ENCODE measurements around the gene TCF7L1.

TCF7L1 gene

DNA sequence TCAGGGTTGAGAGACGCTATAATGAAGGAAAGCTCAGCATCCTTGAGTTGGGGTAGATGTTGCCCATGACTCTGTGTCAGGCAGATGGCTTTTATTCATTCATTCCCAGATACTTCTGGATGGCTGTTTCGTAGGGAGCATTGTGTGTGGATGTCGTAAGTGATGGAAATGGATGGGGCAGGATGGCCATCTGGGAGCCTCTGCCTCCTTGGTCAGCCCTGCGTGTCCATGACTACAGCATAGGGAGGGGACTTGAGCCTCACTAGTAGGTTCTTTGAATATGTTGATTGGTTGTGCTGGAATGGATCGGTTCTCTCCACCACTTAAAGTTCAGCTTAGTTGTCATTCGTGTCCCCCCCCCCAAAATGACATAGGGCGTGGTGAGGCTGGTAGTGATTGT is 149.7 kb downstream of the TCF7L1 start:
- intact Hi-C loops (cut with DNase I; ENCODE audit: low total_unique reads): loop anchor here (1.0 kb wide), 1 partner anchor 150 kb away; the partner anchor contains the start of gene TCF7L1
- Histone ChIP-seq H3K4me3 (no peak overlapping the region), H3K4me1 (peaks cover 0 to 17% (median 12%) of the 10 kb centered on the region in 4 donors), H3K27me3 (no peaks in the 10 kb centered on the region), H3K27ac (no peak overlapping the region), H3K36me3 (peaks cover 0 to 29% (median 14%) of the 10 kb centered on the region in 3 donors), H3K9me3 (no peaks in the 10 kb centered on the region)
- TF ChIP-seq, protein P1, sequence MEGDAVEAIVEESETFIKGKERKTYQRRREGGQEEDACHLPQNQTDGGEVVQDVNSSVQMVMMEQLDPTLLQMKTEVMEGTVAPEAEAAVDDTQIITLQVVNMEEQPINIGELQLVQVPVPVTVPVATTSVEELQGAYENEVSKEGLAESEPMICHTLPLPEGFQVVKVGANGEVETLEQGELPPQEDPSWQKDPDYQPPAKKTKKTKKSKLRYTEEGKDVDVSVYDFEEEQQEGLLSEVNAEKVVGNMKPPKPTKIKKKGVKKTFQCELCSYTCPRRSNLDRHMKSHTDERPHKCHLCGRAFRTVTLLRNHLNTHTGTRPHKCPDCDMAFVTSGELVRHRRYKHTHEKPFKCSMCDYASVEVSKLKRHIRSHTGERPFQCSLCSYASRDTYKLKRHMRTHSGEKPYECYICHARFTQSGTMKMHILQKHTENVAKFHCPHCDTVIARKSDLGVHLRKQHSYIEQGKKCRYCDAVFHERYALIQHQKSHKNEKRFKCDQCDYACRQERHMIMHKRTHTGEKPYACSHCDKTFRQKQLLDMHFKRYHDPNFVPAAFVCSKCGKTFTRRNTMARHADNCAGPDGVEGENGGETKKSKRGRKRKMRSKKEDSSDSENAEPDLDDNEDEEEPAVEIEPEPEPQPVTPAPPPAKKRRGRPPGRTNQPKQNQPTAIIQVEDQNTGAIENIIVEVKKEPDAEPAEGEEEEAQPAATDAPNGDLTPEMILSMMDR (IDR thresholded peaks at IDR 0.05): no peak
- DNase-seq: no peak

DNA sequence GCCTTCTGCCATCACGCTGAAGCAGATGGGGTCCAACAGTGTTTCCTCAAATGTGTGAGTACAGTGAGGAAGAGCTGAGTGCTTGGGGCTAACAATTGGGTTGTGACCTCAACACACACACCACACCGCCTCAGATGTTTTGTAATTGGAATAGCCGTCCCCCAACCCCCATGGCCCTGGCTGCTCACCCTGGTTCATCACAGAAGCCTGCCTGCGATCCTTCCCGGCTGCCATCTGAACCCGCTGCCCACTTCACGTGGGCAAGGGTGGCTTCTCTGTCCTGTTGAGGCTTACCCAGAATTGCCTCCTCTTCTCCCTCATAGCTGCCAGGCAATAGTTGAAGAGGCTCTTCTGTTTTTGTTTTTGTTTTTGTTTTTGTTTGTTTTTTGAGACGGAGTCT is 150.4 kb downstream of the TCF7L1 start:
- intact Hi-C loops (cut with DNase I; ENCODE audit: low total_unique reads): loop anchor here (1.0 kb wide), 1 partner anchor 150 kb away; the partner anchor contains the start of gene TCF7L1
- Histone ChIP-seq H3K27ac (no peak overlapping the region), H3K4me3 (no peak overlapping the region), H3K36me3 (peaks cover 0 to 36% (median 14%) of the 10 kb centered on the region in 3 donors), H3K4me1 (peaks cover 0 to 10% (median 5%) of the 10 kb centered on the region in 4 donors), H3K27me3 (no peaks in the 10 kb centered on the region), H3K9me3 (no peaks in the 10 kb centered on the region)
- DNase-seq: no peak
- TF ChIP-seq, protein P1 (IDR thresholded peaks at IDR 0.05): no peak

DNA sequence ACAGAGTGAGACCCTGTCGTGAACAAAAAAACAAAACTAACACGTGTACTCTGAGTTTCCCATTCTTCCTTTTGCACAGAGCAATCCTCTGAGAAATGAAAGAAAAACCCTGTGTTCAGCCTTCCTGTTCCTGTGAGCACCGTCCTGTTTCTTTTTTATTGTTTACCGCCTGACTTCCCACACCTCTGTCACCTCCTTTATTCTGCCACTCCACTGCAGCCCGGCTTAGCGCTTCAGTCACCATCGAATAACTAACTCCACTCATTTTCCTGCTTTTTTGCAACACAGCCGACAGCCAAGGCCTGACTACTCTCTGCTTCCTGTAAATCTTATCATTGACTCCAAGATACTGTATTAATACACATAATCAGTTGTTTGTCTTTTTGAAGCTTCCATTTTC is 153.7 kb downstream of the TCF7L1 start:
- Histone ChIP-seq H3K36me3 (peaks cover 0 to 39% (median 14%) of the 10 kb centered on the region in 3 donors), H3K4me3 (no peak overlapping the region), H3K4me1 (peaks cover 0 to 6% (median 0%) of the 10 kb centered on the region in 4 donors), H3K9me3 (no peaks in the 10 kb centered on the region), H3K27me3 (no peaks in the 10 kb centered on the region), H3K27ac (no peak overlapping the region)
- no peak for DNase-seq
- TF ChIP-seq, protein P1 (IDR thresholded peaks at IDR 0.05): no peak
- intact Hi-C loops (cut with DNase I; ENCODE audit: low total_unique reads): no loop called here

DNA sequence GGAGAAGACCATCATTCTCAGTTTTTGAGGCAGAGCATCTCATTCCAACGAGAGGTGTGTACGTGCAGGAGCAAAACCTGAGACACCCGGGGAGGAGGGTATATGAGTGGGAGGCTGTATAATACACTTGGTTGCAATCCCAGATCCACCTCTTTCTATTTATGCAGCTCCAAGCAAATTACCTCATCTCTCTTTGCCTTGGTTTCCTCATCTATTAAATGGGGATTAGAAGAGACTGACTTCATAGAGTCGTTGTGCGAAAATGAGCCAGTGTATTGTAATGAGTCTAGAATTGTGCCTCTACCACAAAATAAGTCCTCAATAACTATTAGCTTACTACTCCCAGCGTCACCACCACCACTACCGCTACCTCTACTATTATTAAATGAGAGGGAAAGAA is 154.5 kb downstream of the TCF7L1 start:
- no peaks in the 10 kb centered on the region for H3K9me3 ChIP-seq
- H3K27ac ChIP-seq: no peak overlapping the region
- peaks cover 0 to 6% (median 0%) of the 10 kb centered on the region in 4 donors for H3K4me1 ChIP-seq
- H3K36me3 ChIP-seq: peaks cover 0 to 41% (median 14%) of the 10 kb centered on the region in 3 donors
- no peak overlapping the region for H3K4me3 ChIP-seq
- TF ChIP-seq, protein P1 (IDR thresholded peaks at IDR 0.05): no peak
- DNase-seq: no peak
- intact Hi-C loops (cut with DNase I; ENCODE audit: low total_unique reads): no loop called here
- H3K27me3 ChIP-seq: no peaks in the 10 kb centered on the region

DNA sequence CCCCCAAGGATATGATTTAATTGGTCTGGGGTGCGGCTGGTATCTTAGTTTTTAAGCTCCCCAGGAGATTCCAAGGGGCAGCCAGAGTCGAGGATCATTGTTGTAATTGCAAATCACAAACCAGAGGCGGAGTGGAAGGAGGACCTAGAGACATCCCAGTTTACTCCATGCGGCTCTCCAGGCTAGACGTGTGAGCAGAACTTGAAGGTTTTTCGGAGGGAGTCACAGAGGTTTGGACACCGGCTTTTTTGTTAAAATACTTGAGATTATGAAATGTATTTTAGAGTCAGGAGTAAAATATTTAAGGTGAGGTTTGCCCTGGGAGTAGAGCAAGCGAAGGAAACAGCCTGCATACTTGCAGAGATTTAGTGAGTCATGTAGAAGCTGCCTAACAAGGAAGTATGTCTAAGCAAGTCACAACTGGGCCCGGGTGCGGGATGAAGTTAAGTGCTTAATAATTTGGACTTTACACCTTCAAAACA is 155.1 kb downstream of the TCF7L1 start:
- no peak overlapping the region for H3K4me3 ChIP-seq
- H3K27me3 ChIP-seq: no peaks in the 10 kb centered on the region
- no peak for DNase-seq
- H3K27ac ChIP-seq: no peak overlapping the region
- no peaks in the 10 kb centered on the region for H3K9me3 ChIP-seq
- intact Hi-C loops (cut with DNase I; ENCODE audit: low total_unique reads): no loop called here
- peaks cover 0 to 46% (median 14%) of the 10 kb centered on the region in 3 donors for H3K36me3 ChIP-seq
- TF ChIP-seq, protein P1 (IDR thresholded peaks at IDR 0.05): no peak
- peaks cover 0 to 6% (median 0%) of the 10 kb centered on the region in 4 donors for H3K4me1 ChIP-seq

Measured in tibial artery (tissue), 4 donors.